ENCODE measurements around the gene CKAP5. TPM values are rescaled to one million over a fixed set of nuclear protein-coding genes. Genes with fewer than 3 reads are reported as not detected.

CKAP5 gene
- total RNA-seq, 1 experiment from 2014 or later = 171 TPM

GRCh38 chr11:46838501-46838900 lies 7.6 kb downstream of the CKAP5 start:
- ChIA-PET POLR2A (interaction anchor here (0.6 kb wide), 1 partner anchor 446 kb away, joined by 5 read pairs; no protein-coding TSS in a partner anchor), CTCF (interaction anchor here (0.9 kb wide), 1 partner anchor 12 kb away, joined by 3 read pairs; no protein-coding TSS in a partner anchor)
- TF ChIP-seq NFATC4 (CRISPR knock-in tag; IDR thresholded peaks at IDR 0.05) = no peak
- no peak for TF ChIP-seq CDX4 (CRISPR knock-in tag; IDR thresholded peaks at IDR 0.05; ENCODE audit: borderline replicate concordance)
- TF ChIP-seq ZNF219 (CRISPR knock-in tag; IDR thresholded peaks at IDR 0.05; ENCODE audit: borderline replicate concordance) = no peak
- TF ChIP-seq ZNF512 (CRISPR knock-in tag; IDR thresholded peaks at IDR 0.05; ENCODE audit: borderline replicate concordance) = no peak
- TF ChIP-seq E2F5 (CRISPR knock-in tag; IDR thresholded peaks at IDR 0.05) = no peak

GRCh38 chr11:46837860-46838259 lies 8.2 kb downstream of the CKAP5 start:
- Mint-ChIP-seq H3K27ac (no peak overlapping the region), H3K4me3 (no peak overlapping the region), H3K4me1 (peaks cover 37% of the 10 kb centered on the region), H3K9me3 (no peaks in the 10 kb centered on the region), H3K36me3 (no peaks in the 10 kb centered on the region), H3K27me3 (ENCODE audit: low read depth) (no peaks in the 10 kb centered on the region)
- ATAC-seq (no peak), DNase-seq (ENCODE audit: low spot score) (no peak)
- ChIA-PET POLR2A (no interaction called here), CTCF (interaction anchor here (0.9 kb wide), 1 partner anchor 11 kb away, joined by 3 read pairs; no protein-coding TSS in a partner anchor)
- TF ChIP-seq E2F5 (CRISPR knock-in tag; IDR thresholded peaks at IDR 0.05) (no peak), AR (CRISPR knock-in tag; IDR thresholded peaks at IDR 0.05) (no peak), NR2C2 (CRISPR knock-in tag; IDR thresholded peaks at IDR 0.05) (no peak), ZMAT4 (CRISPR knock-in tag; IDR thresholded peaks at IDR 0.05) (no peak), ZNF121 (CRISPR knock-in tag; IDR thresholded peaks at IDR 0.05) (no peak), RORB (CRISPR knock-in tag; IDR thresholded peaks at IDR 0.05) (no peak), ZNF232 (CRISPR knock-in tag; IDR thresholded peaks at IDR 0.05) (no peak), JUN (CRISPR knock-in tag; IDR thresholded peaks at IDR 0.05) (no peak), ZBTB21 (CRISPR knock-in tag; IDR thresholded peaks at IDR 0.05; ENCODE audit: borderline replicate concordance) (no peak), CDX4 (CRISPR knock-in tag; IDR thresholded peaks at IDR 0.05; ENCODE audit: borderline replicate concordance) (no peak), ZNF512 (CRISPR knock-in tag; IDR thresholded peaks at IDR 0.05; ENCODE audit: borderline replicate concordance) (no peak), ZNF425 (CRISPR knock-in tag; conservative IDR thresholded peaks at IDR 0.05) (no peak)

More at GRCh38 chr11:46838501-46838900, 7.6 kb downstream of the CKAP5 start:
- Mint-ChIP-seq H3K27me3 (ENCODE audit: low read depth) (no peaks in the 10 kb centered on the region), H3K4me3 (no peak overlapping the region), H3K4me1 (peaks cover 41% of the 10 kb centered on the region), H3K9me3 (no peaks in the 10 kb centered on the region), H3K36me3 (0 out of 2 replicates have a peak, but pooled peaks cover 2% of the 10 kb centered on the region), H3K27ac (no peak overlapping the region)
- DNase-seq (ENCODE audit: low spot score) (no peak), ATAC-seq (no peak)
